ENCODE data around the gene TAF15. TPM values are rescaled to one million over a fixed set of nuclear protein-coding genes. Genes with fewer than 3 reads are reported as not detected.

TAF15 gene
- total and polyA plus RNA-seq, 2 of the 13 experiments (the other 11 are each of a cell fraction or from before 2014, with no cell fraction given): 25.2 to 26.5 TPM

DNA sequence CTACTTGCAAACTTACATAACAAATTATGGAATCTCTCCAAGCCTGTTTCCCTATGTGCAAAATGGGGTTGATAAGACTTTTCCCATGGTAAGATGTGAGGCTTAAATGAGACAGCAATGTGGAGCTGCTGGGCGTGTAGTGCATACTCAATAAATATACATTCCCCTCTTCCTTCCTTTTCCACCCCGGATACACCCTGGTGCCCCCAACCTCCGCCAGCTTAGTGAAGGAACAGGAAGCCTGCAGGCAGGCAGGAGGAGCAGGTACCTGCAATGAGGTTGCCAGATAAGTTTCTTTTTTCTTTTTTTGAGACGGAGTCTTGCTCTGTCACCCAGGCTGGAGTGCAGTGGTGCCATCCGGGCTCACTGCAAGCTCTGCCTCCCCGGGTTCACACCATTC is 33.7 kb upstream of the TAF15 start (continued):
- TF ChIP-seq, protein P1, sequence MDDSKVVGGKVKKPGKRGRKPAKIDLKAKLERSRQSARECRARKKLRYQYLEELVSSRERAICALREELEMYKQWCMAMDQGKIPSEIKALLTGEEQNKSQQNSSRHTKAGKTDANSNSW (CRISPR knock-in tag; IDR thresholded peaks at IDR 0.05; ENCODE audit: borderline replicate concordance): no peak
- TF ChIP-seq ZFP36L1 (CRISPR knock-in tag; IDR thresholded peaks at IDR 0.05) (no peak), ZNF652 (CRISPR knock-in tag; IDR thresholded peaks at IDR 0.05; ENCODE audit: borderline replicate concordance, low read depth) (no peak), DNMT1 (CRISPR knock-in tag; IDR thresholded peaks at IDR 0.05) (no peak)

DNA sequence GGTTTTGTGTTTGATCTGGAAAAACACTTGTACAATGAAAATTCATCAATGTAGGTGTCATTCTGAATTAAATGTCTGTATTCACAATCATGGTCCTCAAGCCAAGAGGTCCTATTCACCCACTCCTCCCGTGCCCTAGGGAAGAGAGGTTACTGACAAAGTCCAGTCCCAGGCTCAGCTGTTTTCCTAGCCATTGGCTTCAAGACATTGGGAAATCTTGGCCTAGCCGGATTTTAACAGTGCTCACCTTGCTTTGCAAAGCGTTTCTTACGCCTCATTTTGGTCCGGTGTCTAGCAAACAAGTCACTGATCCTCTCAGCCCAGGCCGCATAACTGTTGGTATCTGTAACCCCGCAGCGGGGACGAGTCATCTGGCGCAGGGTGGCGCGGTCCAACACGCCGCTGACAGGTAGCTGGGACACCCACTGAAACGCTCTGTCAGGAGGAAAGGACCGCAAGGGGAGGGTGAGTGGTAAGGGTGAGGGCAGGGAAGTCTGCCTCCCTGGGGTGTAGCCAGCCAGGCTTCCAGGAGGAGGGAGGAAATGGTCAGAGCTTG is 30.6 kb upstream of the TAF15 start:
- Histone ChIP-seq H3K9me3 (ENCODE audit: low read length) (no peaks in the 10 kb centered on the region), H4K20me1 (ENCODE audit: insufficient read depth, low read length) (no peaks in the 10 kb centered on the region), H3K27ac (ENCODE audit: extremely low read length, insufficient read depth, low read length) (no peak overlapping the region), H3K27me3 (ENCODE audit: control insufficient read depth in 1 of 2, insufficient read depth in 2 of 2, low read length in 2 of 2) (peaks cover 0 to 43% of the 10 kb centered on the region in 2 experiments; a peak in 4 of 5 replicates), H3K4me1 (ENCODE audit: insufficient read depth, low read length) (peaks cover 6% of the 10 kb centered on the region), H3K36me3 (replicated peaks in 1 of 2; ENCODE audit: control insufficient read depth in 1 of 2, insufficient read depth in 2 of 2, low read length in 2 of 2) (no peaks in the 10 kb centered on the region), H3K4me2 (ENCODE audit: low read depth, low read length) (no peak overlapping the region), H3K4me3 (replicated peaks in 1 of 3; ENCODE audit: insufficient read depth in 1 of 3, low read depth in 2 of 3, low read length in 3 of 3) (no peak overlapping the region), H3K9ac (ENCODE audit: insufficient read depth, low read depth, low read length) (no peak overlapping the region), H3K79me2 (ENCODE audit: insufficient read depth, low read length) (no peaks in the 10 kb centered on the region), H2AFZ (ENCODE audit: low read length) (no peak overlapping the region)
- no TSS peak for BruUV-seq (replicated peaks)
- DNase-seq (ENCODE audit: low spot score) (no peak), FAIRE-seq (no peak), ATAC-seq (no peak)
- 65% methylated on average over 15 of the region's 16 CpGs for WGBS (ENCODE audit: low lambda C conversion rate)
- ChIA-PET CTCF (ENCODE audit: low intra/inter-chr PET ratio, low total read pairs) (no interaction called here), POLR2A (no interaction called here)
- TF ChIP-seq SP140L (CRISPR knock-in tag; IDR thresholded peaks at IDR 0.05; ENCODE audit: borderline replicate concordance): no peak
- no peak for TF ChIP-seq CREB1 (IDR thresholded peaks at IDR 0.05)
- no peak for TF ChIP-seq CREB1 (CRISPR knock-in tag; IDR thresholded peaks at IDR 0.05)
- TF ChIP-seq ETV5 (CRISPR knock-in tag; IDR thresholded peaks at IDR 0.05; ENCODE audit: borderline replicate concordance): no peak
- TF ChIP-seq NR2C2 (CRISPR knock-in tag; IDR thresholded peaks at IDR 0.05; ENCODE audit: borderline replicate concordance): no peak
- TF ChIP-seq, protein P2, sequence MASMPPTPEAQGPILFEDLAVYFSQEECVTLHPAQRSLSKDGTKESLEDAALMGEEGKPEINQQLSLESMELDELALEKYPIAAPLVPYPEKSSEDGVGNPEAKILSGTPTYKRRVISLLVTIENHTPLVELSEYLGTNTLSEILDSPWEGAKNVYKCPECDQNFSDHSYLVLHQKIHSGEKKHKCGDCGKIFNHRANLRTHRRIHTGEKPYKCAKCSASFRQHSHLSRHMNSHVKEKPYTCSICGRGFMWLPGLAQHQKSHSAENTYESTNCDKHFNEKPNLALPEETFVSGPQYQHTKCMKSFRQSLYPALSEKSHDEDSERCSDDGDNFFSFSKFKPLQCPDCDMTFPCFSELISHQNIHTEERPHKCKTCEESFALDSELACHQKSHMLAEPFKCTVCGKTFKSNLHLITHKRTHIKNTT (CRISPR knock-in tag; IDR thresholded peaks at IDR 0.05): no peak
- TF ChIP-seq, protein P3, sequence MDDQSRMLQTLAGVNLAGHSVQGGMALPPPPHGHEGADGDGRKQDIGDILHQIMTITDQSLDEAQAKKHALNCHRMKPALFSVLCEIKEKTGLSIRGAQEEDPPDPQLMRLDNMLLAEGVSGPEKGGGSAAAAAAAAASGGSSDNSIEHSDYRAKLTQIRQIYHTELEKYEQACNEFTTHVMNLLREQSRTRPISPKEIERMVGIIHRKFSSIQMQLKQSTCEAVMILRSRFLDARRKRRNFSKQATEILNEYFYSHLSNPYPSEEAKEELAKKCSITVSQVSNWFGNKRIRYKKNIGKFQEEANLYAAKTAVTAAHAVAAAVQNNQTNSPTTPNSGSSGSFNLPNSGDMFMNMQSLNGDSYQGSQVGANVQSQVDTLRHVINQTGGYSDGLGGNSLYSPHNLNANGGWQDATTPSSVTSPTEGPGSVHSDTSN (CRISPR knock-in tag; IDR thresholded peaks at IDR 0.05; ENCODE audit: borderline replicate concordance): no peak
- in situ Hi-C loops (cut with HindIII; ENCODE audit: extremely low pct_ligation_motif_present, low pct_unique_long_range_greater_than_20kb): no loop called here
- intact Hi-C loops (cut with micrococcal nuclease; ENCODE audit: unreplicated experiment): no loop called here

All from HepG2 (cell line).